CD4-positive, alpha-beta memory T cell (primary cell): ENCODE data around the gene KRTAP12-3. TPM values are rescaled to one million over a fixed set of nuclear protein-coding genes. Genes with fewer than 3 reads are reported as not detected.
"Not testable (repeated sequence)": the region's sequence is repeated elsewhere in the genome, so short reads cannot be mapped to it uniquely, and the experiment has no call there.

Source experiments
- CTCF ChIA-PET: fragments of 350-600 bp; sonication (Branson Sonifier 250); formaldehyde crosslinking; loops from one replicate; lab custom pipeline; 2021; ENCODE audit warnings: inconsistent platforms; ENCODE audit not compliant: partially characterized antibody; lab: Charles Lee
- POLR2A ChIA-PET: fragments of 350-600 bp; sonication (Branson Sonifier 250); formaldehyde crosslinking; loops from one replicate; lab custom pipeline; 2021; ENCODE audit not compliant: partially characterized antibody; lab: Charles Lee
- DNase-seq, 5 donors: peaks; one replicate each; pipeline versions ENCODE4 v3.0.0 to v3.0.0-alpha.2; 2020 to 2022; ENCODE audit warnings: mixed read lengths in 1 of 5
- H3K27ac ChIP-seq: one replicate; pipeline ENCODE4 v1.7.0; 2013; ENCODE audit warnings: low read depth, low read length
- H3K27me3 ChIP-seq: 2 replicates; pipeline ENCODE4 v1.7.0; 2013; ENCODE audit warnings: mild to moderate bottlenecking, low read length, moderate library complexity; ENCODE audit not compliant: insufficient read depth
- H3K36me3 ChIP-seq: 2 replicates; pipeline ENCODE4 v1.7.0; 2013; ENCODE audit warnings: mild to moderate bottlenecking, low read length, moderate library complexity; ENCODE audit not compliant: insufficient read depth
- H3K4me1 ChIP-seq: 2 replicates; pipeline ENCODE4 v1.7.0; 2013; ENCODE audit warnings: mild to moderate bottlenecking, low read length, moderate library complexity; ENCODE audit not compliant: insufficient read depth
- H3K4me3 ChIP-seq, 2 donors: one replicate each; pipeline ENCODE4 v1.7.0; 2013; ENCODE audit warnings: low read length in 2 of 2, mild to moderate bottlenecking in 1 of 2
- H3K9me3 ChIP-seq, 2 donors: one replicate each; pipeline ENCODE4 v1.7.0; 2013; ENCODE audit warnings: low read length in 2 of 2, control low read depth in 1 of 2; ENCODE audit not compliant: control insufficient read depth in 1 of 2
- H3K27ac Mint-ChIP-seq, 7 donors: one replicate each; pipeline ENCODE4 v1.8.0; 2020 to 2021; ENCODE audit warnings: mixed read lengths in 7 of 7, mild to moderate bottlenecking in 6 of 7, inconsistent platforms in 3 of 7, moderate library complexity in 3 of 7
- H3K27me3 Mint-ChIP-seq, 2 donors: one replicate each; pipeline ENCODE4 v1.8.0; 2020 to 2021; ENCODE audit warnings: mixed read lengths in 2 of 2
- H3K36me3 Mint-ChIP-seq, 2 donors: one replicate each; pipeline ENCODE4 v1.8.0; 2020 to 2021; ENCODE audit warnings: mixed read lengths in 2 of 2, inconsistent platforms in 1 of 2, mild to moderate bottlenecking in 1 of 2
- H3K4me1 Mint-ChIP-seq, 4 donors: one replicate each; pipeline ENCODE4 v1.8.0; 2020 to 2021; ENCODE audit warnings: mixed read lengths in 4 of 4, mild to moderate bottlenecking in 1 of 4
- H3K4me3 Mint-ChIP-seq, 8 donors: one replicate each; pipeline ENCODE4 v1.8.0; 2020 to 2021; ENCODE audit warnings: mixed read lengths in 8 of 8, mild to moderate bottlenecking in 7 of 8, moderate library complexity in 6 of 8, inconsistent platforms in 3 of 8
- H3K9me3 Mint-ChIP-seq, 8 donors: one replicate each; pipeline ENCODE4 v1.8.0; 2020 to 2021; ENCODE audit warnings: mixed read lengths in 8 of 8, mild to moderate bottlenecking in 5 of 8, inconsistent platforms in 3 of 8, moderate library complexity in 1 of 8
- intact Hi-C: fragments of 100-400 bp; cut with micrococcal nuclease; formaldehyde crosslinking; loops from one replicate; pipeline ENCODE4 v1.15.1; 2023
- polyA plus RNA-seq, 2 donors: library from polyadenylated mRNA; unstranded; fragments of 300-500 nt; fragmentation: Illumina TruSeq; gene quantifications; one replicate each; pipeline ENCODE4 v1.2.3, GENCODE V29; 2021
- total RNA-seq, 2 experiments: library from RNA; stranded (reverse); gene quantifications; one replicate each; pipeline ENCODE4 v1.2.3, GENCODE V29; 2021

The KRTAP12-3 gene
- total RNA-seq (not detected), polyA plus RNA-seq (1 to 10 TPM in 1 of 2 donors, not detected in 1; 1.2 TPM)

GRCh38 chr21:44657635-44658540, at the start of gene KRTAP12-3:
KRTAP12-3 (plus strand) TSS chr21:44657932; CDS start chr21:44657980, 48 bp downstream.
- DNase-seq: peak; percentile 85 to 92 (median 87)
- Mint-ChIP-seq H3K27me3 (no peaks in the 10 kb centered on the region), H3K4me1 (peaks cover 53 to 78% (median 64%) of the 10 kb centered on the region in 4 donors), H3K27ac (peak within 1 kb of the TSS; percentile 94 to 99 (median 98)), H3K36me3 (peaks cover 17 to 20% of the 10 kb centered on the region in 2 donors), H3K9me3 (peaks cover 2 to 46% (median 25%) of the 10 kb centered on the region in 8 donors), H3K4me3 (peak within 1 kb of the TSS; percentile 73 to 83 (median 78))
- intact Hi-C loops: loop anchor here (1.0 to 2.0 kb wide), 3 partner anchors 39 to 75 kb away; partner anchors contain the start of gene TSPEAR
- Histone ChIP-seq H3K9me3 (peaks cover 3 to 4% of the 10 kb centered on the region in 2 donors), H3K4me1 (peaks cover 68% of the 10 kb centered on the region), H3K27me3 (no peaks in the 10 kb centered on the region), H3K36me3 (no peaks in the 10 kb centered on the region), H3K4me3 (peak within 1 kb of the TSS; percentile 4 to 32), H3K27ac (peak within 1 kb of the TSS; percentile 64)
- POLR2A ChIA-PET: interaction anchor here (0.6 to 2.6 kb wide), 40 partner anchors 10 to 1684 kb away, joined by 3 to 89 read pairs (median 4); partner anchors contain the start of genes KRTAP12-1, PKNOX1, PTTG1IP and SUMO3
- CTCF ChIA-PET: interaction anchor here (0.8 to 2.5 kb wide), 11 partner anchors 10 to 147 kb away, joined by 3 to 22 read pairs (median 5); partner anchors contain the start of gene UBE2G2

DNA sequence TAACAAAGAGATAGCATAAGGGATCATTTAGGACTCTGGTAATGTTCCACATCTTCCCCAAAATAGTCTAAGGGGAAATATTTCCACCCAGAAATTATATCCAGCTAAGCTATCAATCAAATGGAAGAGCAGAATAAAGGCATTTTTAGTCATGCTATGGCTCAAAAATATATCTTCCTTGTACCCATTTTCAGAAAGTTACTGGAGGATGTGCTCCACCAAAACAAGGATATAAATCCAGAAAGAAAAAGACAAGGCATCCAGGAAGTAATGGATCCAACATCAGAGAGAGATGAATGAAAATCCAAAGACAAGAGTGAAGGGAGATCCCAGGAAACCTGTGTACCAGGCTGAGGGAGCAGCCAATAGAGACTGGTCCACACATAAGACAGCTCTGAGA, 48.5 kb upstream of the KRTAP12-3 start:
- Histone ChIP-seq H3K36me3 (no peaks in the 10 kb centered on the region), H3K27ac (no peak overlapping the region), H3K4me3 (no peak overlapping the region), H3K4me1 (no peaks in the 10 kb centered on the region), H3K9me3 (no peaks in the 10 kb centered on the region), H3K27me3 (no peaks in the 10 kb centered on the region)
- H3K36me3 Mint-ChIP-seq: peaks cover 5 to 8% of the 10 kb centered on the region in 2 donors
- H3K27ac Mint-ChIP-seq: no peak overlapping the region
- H3K9me3 Mint-ChIP-seq: peaks cover 3 to 38% (median 28%) of the 10 kb centered on the region in 8 donors
- ChIA-PET POLR2A (no interaction called here), CTCF (no interaction called here)
- H3K4me3 Mint-ChIP-seq: no peak overlapping the region
- H3K4me1 Mint-ChIP-seq: peaks cover 0 to 2% (median under 1%) of the 10 kb centered on the region in 4 donors
- intact Hi-C loops: no loop called here
- H3K27me3 Mint-ChIP-seq: peaks cover 6 to 8% of the 10 kb centered on the region in 2 donors
- no peak for DNase-seq

DNA sequence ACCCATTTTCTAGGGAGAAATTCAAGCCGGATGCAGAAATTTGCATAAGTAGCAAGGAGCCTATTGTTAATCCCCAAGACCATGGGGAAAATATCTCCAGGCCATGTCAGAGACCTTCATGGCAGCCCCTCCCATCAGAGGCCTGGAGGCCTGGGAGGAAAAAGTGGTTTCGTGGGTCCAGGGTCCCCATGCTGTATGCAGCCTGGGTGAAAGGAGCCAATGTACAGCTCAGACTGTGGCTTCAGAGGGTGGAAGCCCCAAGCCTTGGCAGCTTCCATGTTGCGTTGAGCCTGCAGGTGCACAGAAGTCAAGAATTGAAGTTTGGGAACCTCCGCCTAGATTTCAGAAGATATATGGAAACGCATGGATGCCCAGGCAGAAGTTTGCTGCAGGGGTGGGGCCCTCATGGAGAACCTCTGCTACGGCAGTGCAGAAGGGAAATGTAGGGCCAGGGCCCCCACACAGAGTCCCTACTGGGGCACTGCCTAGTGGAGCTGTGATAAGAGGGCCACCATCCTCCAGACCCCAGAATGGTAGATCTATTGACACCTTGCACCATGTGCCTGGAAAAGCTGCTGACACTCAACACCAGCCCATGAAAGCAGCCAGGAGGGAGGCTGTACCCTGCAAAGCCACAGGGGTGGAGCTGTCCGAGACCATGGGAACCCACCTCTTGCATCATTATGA, 47.4 kb upstream of the KRTAP12-3 start:
- H3K9me3 ChIP-seq, H3K27ac ChIP-seq, H3K4me3 Mint-ChIP-seq, H3K27me3 Mint-ChIP-seq, H3K36me3 ChIP-seq, H3K27ac Mint-ChIP-seq, H3K4me3 ChIP-seq, H3K4me1 Mint-ChIP-seq, POLR2A ChIA-PET, H3K4me1 ChIP-seq, H3K27me3 ChIP-seq, DNase-seq, H3K36me3 Mint-ChIP-seq, CTCF ChIA-PET: not testable (repeated sequence)
- intact Hi-C loops: loop anchor here (10.0 kb wide), 1 partner anchor 65 kb away; the partner anchor contains the start of gene KRTAP10-1
- peaks cover 0 to 38% (median 28%) of the 10 kb centered on the region in 8 donors for H3K9me3 Mint-ChIP-seq

DNA sequence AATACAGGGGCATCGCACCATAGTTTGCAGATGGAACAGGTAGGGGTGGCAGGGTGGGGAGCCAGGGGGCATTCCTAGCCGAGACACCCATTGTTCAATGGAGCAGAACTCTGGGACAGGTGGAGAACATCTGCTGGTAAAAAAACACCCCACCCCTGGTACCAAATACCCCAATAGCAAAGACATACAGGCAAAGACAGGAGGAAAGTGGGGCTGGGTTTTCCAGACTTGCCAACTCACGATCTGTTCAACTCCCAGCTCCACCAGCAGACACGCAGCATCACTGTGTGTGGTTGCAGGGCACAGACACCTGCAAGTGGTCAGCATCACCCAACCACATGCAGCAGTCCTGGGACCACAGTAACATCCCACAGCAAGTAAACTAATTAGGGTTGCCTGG, 46.2 kb upstream of the KRTAP12-3 start:
- H3K4me3 ChIP-seq: no peak overlapping the region
- no peaks in the 10 kb centered on the region for H3K27me3 ChIP-seq
- CTCF ChIA-PET: no interaction called here
- H3K27ac ChIP-seq: no peak overlapping the region
- Mint-ChIP-seq H3K36me3 (peaks cover 5 to 8% of the 10 kb centered on the region in 2 donors), H3K9me3 (peaks cover 0 to 34% (median 25%) of the 10 kb centered on the region in 8 donors), H3K27me3 (peaks cover 0 to 1% of the 10 kb centered on the region in 2 donors), H3K4me1 (peaks cover 9 to 17% (median 10%) of the 10 kb centered on the region in 4 donors), H3K27ac (no peak overlapping the region), H3K4me3 (peak overlapping the region in 1 of 8 donors; percentile 31)
- POLR2A ChIA-PET: no interaction called here
- intact Hi-C loops: loop anchor here (10.0 kb wide), 1 partner anchor 67 kb away; the partner anchor contains the start of gene KRTAP10-1
- peaks cover 7% of the 10 kb centered on the region for H3K4me1 ChIP-seq
- no peak for DNase-seq
- no peaks in the 10 kb centered on the region for H3K36me3 ChIP-seq
- H3K9me3 ChIP-seq: no peaks in the 10 kb centered on the region

GRCh38 chr21:44612029-44612486, 45.7 kb upstream of the KRTAP12-3 start, which contains the start of gene KRTAP10-8:
KRTAP10-8 (plus strand) TSS chr21:44612079; CDS start chr21:44612101, 22 bp downstream.
- Mint-ChIP-seq H3K36me3 (peaks cover 5 to 8% of the 10 kb centered on the region in 2 donors), H3K4me3 (peak within 1 kb of the TSS in 1 of 8 donors; percentile 31), H3K4me1 (peaks cover 9 to 22% (median 13%) of the 10 kb centered on the region in 4 donors), H3K27ac (no peak within 1 kb of the TSS), H3K9me3 (peaks cover 0 to 33% (median 25%) of the 10 kb centered on the region in 8 donors), H3K27me3 (no peaks in the 10 kb centered on the region)
- no peaks in the 10 kb centered on the region for H3K9me3 ChIP-seq
- intact Hi-C loops: loop anchor here (10.0 kb wide), 1 partner anchor 67 kb away; the partner anchor contains the start of gene KRTAP10-1
- no peak within 1 kb of the TSS for H3K27ac ChIP-seq
- no peaks in the 10 kb centered on the region for H3K36me3 ChIP-seq
- ChIA-PET POLR2A (interaction anchor here (0.9 kb wide), 1 partner anchor 47 kb away, joined by 3 read pairs; no protein-coding TSS in a partner anchor), CTCF (no interaction called here)
- peaks cover 12% of the 10 kb centered on the region for H3K4me1 ChIP-seq
- DNase-seq: no peak
- H3K27me3 ChIP-seq: no peaks in the 10 kb centered on the region
- H3K4me3 ChIP-seq: no peak within 1 kb of the TSS

GRCh38 chr21:44612669-44613229, 45.0 kb upstream of the KRTAP12-3 start:
- peaks cover 5 to 8% of the 10 kb centered on the region in 2 donors for H3K36me3 Mint-ChIP-seq
- Histone ChIP-seq H3K4me1 (peaks cover 19% of the 10 kb centered on the region), H3K9me3 (no peaks in the 10 kb centered on the region), H3K36me3 (no peaks in the 10 kb centered on the region), H3K27me3 (no peaks in the 10 kb centered on the region), H3K27ac (no peak overlapping the region), H3K4me3 (no peak overlapping the region)
- ChIA-PET POLR2A (interaction anchor here (0.9 to 1.6 kb wide), 2 partner anchors 46 kb away, joined by 3 to 5 read pairs; no protein-coding TSS in a partner anchor), CTCF (no interaction called here)
- peak overlapping the region in 1 of 7 donors; percentile 42 for H3K27ac Mint-ChIP-seq
- no peak overlapping the region for H3K4me3 Mint-ChIP-seq
- peaks cover 9 to 29% (median 19%) of the 10 kb centered on the region in 4 donors for H3K4me1 Mint-ChIP-seq
- H3K9me3 Mint-ChIP-seq: peaks cover 0 to 33% (median 25%) of the 10 kb centered on the region in 8 donors
- DNase-seq: no peak
- intact Hi-C loops: loop anchor here (10.0 kb wide), 1 partner anchor 68 kb away; the partner anchor contains the start of gene KRTAP10-1
- H3K27me3 Mint-ChIP-seq: no peaks in the 10 kb centered on the region
